HL-60 (cell line): ENCODE results near the gene SUFU.

Experiments
- CTCF ChIP-seq: IDR thresholded peaks from one replicate; pipeline ENCODE4 v1.5.1; 2011; ENCODE audit warnings: low read length, control low read depth, inconsistent platforms; ENCODE audit not compliant: insufficient read depth
- GABPA ChIP-seq: IDR thresholded peaks from 2 replicates; pipeline ENCODE4 v1.6.1; 2012; ENCODE audit warnings: low read depth
- POLR2AphosphoS5 ChIP-seq: IDR thresholded peaks from 2 replicates; pipeline ENCODE4 v1.6.1; 2012; ENCODE audit warnings: low read depth
- REST ChIP-seq: IDR thresholded peaks from 2 replicates; pipeline ENCODE4 v1.6.1; 2012; ENCODE audit warnings: low read depth; ENCODE audit not compliant: insufficient replicate concordance
- SPI1 ChIP-seq: IDR thresholded peaks from 2 replicates; pipeline ENCODE4 v1.6.1; 2012; ENCODE audit warnings: low read depth, mild to moderate bottlenecking, borderline replicate concordance

GRCh38 chr10:102545997-102546396 lies 42.2 kb downstream of the SUFU start:
- TF ChIP-seq POLR2AphosphoS5 = no peak
- TF ChIP-seq CTCF = no peak
- no peak for TF ChIP-seq REST
- TF ChIP-seq GABPA = no peak
- no peak for TF ChIP-seq SPI1
